Peyer's patch (tissue), 4 donors: ENCODE results near the gene NPAS2. TPM values are rescaled to one million over a fixed set of nuclear protein-coding genes. Genes with fewer than 3 reads are reported as not detected.

Experiments used
- DNase-seq, 3 donors: peaks; one replicate each; pipeline ENCODE4 v3.0.0-alpha.2; 2017 to 2019
- H3K27ac ChIP-seq, 4 donors: fragments of 200-600 bp; sonication (generic); one replicate each; pipeline ENCODE4 v1.5.1; 2016 to 2019
- H3K27me3 ChIP-seq, 2 donors: fragments of 200-600 bp; sonication (generic); one replicate each; pipeline ENCODE4 v1.5.1; 2019
- H3K36me3 ChIP-seq, 3 donors: fragments of 200-600 bp; sonication (generic); one replicate each; pipeline ENCODE4 v1.5.1; 2016 to 2019
- H3K4me1 ChIP-seq, 4 donors: fragments of 200-600 bp; sonication (generic); one replicate each; pipeline ENCODE4 v1.5.1; 2016 to 2019
- H3K4me3 ChIP-seq, 4 donors: fragments of 200-600 bp; sonication (generic); 1 replicate in 3 of 4; 2 replicates in 1 of 4; pipeline ENCODE4 v1.5.1; 2016 to 2019; ENCODE audit warnings: mild to moderate bottlenecking in 1 of 4
- H3K9me3 ChIP-seq, 4 donors: fragments of 200-600 bp; sonication (generic); one replicate each; pipeline ENCODE4 v1.5.1; 2016 to 2019; ENCODE audit warnings: mild to moderate bottlenecking in 1 of 4
- CTCF ChIP-seq, 6 experiments: fragments of 450-650 bp in 4 of 6; fragments of 200-600 bp in 2 of 6; sonication (generic) in 1 of 6; IDR thresholded peaks; one replicate each; pipeline ENCODE4 v1.5.1; 2017 to 2019; ENCODE audit warnings: antibody characterized with exemption in 6 of 6, mild to moderate bottlenecking in 3 of 6, moderate library complexity in 1 of 6
- POLR2A ChIP-seq, 2 donors: fragments of 450-650 bp; IDR thresholded peaks; one replicate each; pipeline ENCODE4 v1.5.1; 2017; ENCODE audit warnings: antibody characterized with exemption in 2 of 2, mild to moderate bottlenecking in 2 of 2, moderate library complexity in 2 of 2
- total RNA-seq, 4 donors: library from RNA; depleted of rRNA; stranded (reverse); fragments of >200 nt; gene quantifications; one replicate each; pipeline ENCODE4 v1.1.0, GENCODE V29; 2016

Gene NPAS2
- total RNA-seq, 4 donors from 2014 or later = 29.7 to 99.5 (median 95.5) TPM

GRCh38 chr2:100971221-100971620, 151.3 kb downstream of the NPAS2 start:
- H3K36me3 ChIP-seq = peaks cover 0 to 59% (median 0%) of the 10 kb centered on the region in 3 donors
- no peak for TF ChIP-seq CTCF (IDR thresholded peaks at IDR 0.05)

GRCh38 chr2:100972452-100972851, 152.5 kb downstream of the NPAS2 start:
- Histone ChIP-seq H3K27ac (no peak overlapping the region), H3K9me3 (no peaks in the 10 kb centered on the region), H3K36me3 (peaks cover 0 to 62% (median 0%) of the 10 kb centered on the region in 3 donors), H3K4me1 (peaks cover 0 to 4% (median 0%) of the 10 kb centered on the region in 4 donors), H3K27me3 (no peaks in the 10 kb centered on the region), H3K4me3 (no peak overlapping the region)
- TF ChIP-seq CTCF (IDR thresholded peaks at IDR 0.05) (no peak), POLR2A (IDR thresholded peaks at IDR 0.05) (no peak)
- DNase-seq = no peak

More at GRCh38 chr2:100971221-100971620, 151.3 kb downstream of the NPAS2 start:
- H3K4me1 ChIP-seq = no peaks in the 10 kb centered on the region
- no peaks in the 10 kb centered on the region for H3K9me3 ChIP-seq
- H3K27ac ChIP-seq = no peak overlapping the region
- peak in 1 of 3 donors; percentile 37 for DNase-seq
- no peak overlapping the region for H3K4me3 ChIP-seq
- H3K27me3 ChIP-seq = no peaks in the 10 kb centered on the region

- H3K9me3 ChIP-seq = no peaks in the 10 kb centered on the region
- H3K27ac ChIP-seq = no peak overlapping the region
- no peak overlapping the region for H3K4me3 ChIP-seq
- peak in 1 of 3 donors; percentile 29 for DNase-seq
- no peaks in the 10 kb centered on the region for H3K27me3 ChIP-seq
- peaks cover 0 to 54% (median 0%) of the 10 kb centered on the region in 3 donors for H3K36me3 ChIP-seq
- TF ChIP-seq CTCF (IDR thresholded peaks at IDR 0.05) (no peak), POLR2A (IDR thresholded peaks at IDR 0.05) (no peak)
- H3K4me1 ChIP-seq = peaks cover 0 to 4% (median 0%) of the 10 kb centered on the region in 4 donors
Observed at GRCh38 chr2:100974712-100975520, 155.0 kb downstream of the NPAS2 start.

- no peak for DNase-seq
- peaks cover 0 to 50% (median 0%) of the 10 kb centered on the region in 3 donors for H3K36me3 ChIP-seq
- no peak overlapping the region for H3K4me3 ChIP-seq
- no peak overlapping the region for H3K27ac ChIP-seq
- peaks cover 0 to 4% (median 0%) of the 10 kb centered on the region in 4 donors for H3K4me1 ChIP-seq
- TF ChIP-seq CTCF (IDR thresholded peaks at IDR 0.05) (no peak), POLR2A (IDR thresholded peaks at IDR 0.05) (no peak)
- H3K9me3 ChIP-seq = no peaks in the 10 kb centered on the region
- no peaks in the 10 kb centered on the region for H3K27me3 ChIP-seq
Observed at GRCh38 chr2:100975521-100975785, 155.5 kb downstream of the NPAS2 start.

- no peak overlapping the region for H3K27ac ChIP-seq
- no peaks in the 10 kb centered on the region for H3K27me3 ChIP-seq
- peak in 1 of 3 donors; percentile 32 for DNase-seq
- H3K4me3 ChIP-seq = no peak overlapping the region
- H3K9me3 ChIP-seq = no peaks in the 10 kb centered on the region
- peaks cover 0 to 4% (median 0%) of the 10 kb centered on the region in 4 donors for H3K4me1 ChIP-seq
- H3K36me3 ChIP-seq = peaks cover 0 to 44% (median 0%) of the 10 kb centered on the region in 3 donors
- no peak for TF ChIP-seq CTCF (IDR thresholded peaks at IDR 0.05)
- no peak for TF ChIP-seq POLR2A (IDR thresholded peaks at IDR 0.05)
Observed at GRCh38 chr2:100976061-100976460, 156.1 kb downstream of the NPAS2 start.
